ENCODE results near the gene IRX6. TPM values are rescaled to one million over a fixed set of nuclear protein-coding genes. Genes with fewer than 3 reads are reported as not detected.

The IRX6 gene
- total and polyA plus RNA-seq, 2 experiments from 2014 or later, result 0.10 TPM; not detected in 1

GRCh38 chr16:55379876-55380390, 55.9 kb downstream of the IRX6 start:
- no peaks in the 10 kb centered on the region for H3K27me3 Mint-ChIP-seq (ENCODE audit: insufficient read depth, low read depth, poor library complexity)
- H3K4me3 Mint-ChIP-seq, result no peak overlapping the region
- ATAC-seq (no peak), DNase-seq (ENCODE audit: low spot score) (no peak)
- no peaks in the 10 kb centered on the region for H3K36me3 ChIP-seq (ENCODE audit: insufficient read depth)
- H3K9me2 ChIP-seq (ENCODE audit: insufficient read depth), result no peaks in the 10 kb centered on the region
- no peak overlapping the region for H3K4me3 ChIP-seq
- peaks cover 3% of the 10 kb centered on the region; the same call in 2 of the 3 replicates for H3K4me1 Mint-ChIP-seq
- no peaks in the 10 kb centered on the region for H3K9me3 Mint-ChIP-seq
- no peaks in the 10 kb centered on the region for H3K4me1 ChIP-seq (ENCODE audit: insufficient read depth)
- no peak overlapping the region for H3K4me2 ChIP-seq
- no peaks in the 10 kb centered on the region for H3K79me2 ChIP-seq (replicated peaks; ENCODE audit: insufficient read depth)
- H3K27ac ChIP-seq (ENCODE audit: low read depth), result no peak overlapping the region
- H2AFZ ChIP-seq, result no peak overlapping the region
- H3K27ac Mint-ChIP-seq, result no peak overlapping the region
- no peaks in the 10 kb centered on the region for H3F3A ChIP-seq (replicated peaks; ENCODE audit: low read depth)
- H4K20me1 ChIP-seq (replicated peaks; ENCODE audit: insufficient read depth), result no peaks in the 10 kb centered on the region
- no peaks in the 10 kb centered on the region for H3K27me3 ChIP-seq (ENCODE audit: insufficient read depth)
- no peak for TF ChIP-seq JUNB (IDR thresholded peaks at IDR 0.05; ENCODE audit: unreplicated experiment)
- TF ChIP-seq POLR2AphosphoS5 (IDR thresholded peaks at IDR 0.05; ENCODE audit: low read depth), result no peak
- no peak for TF ChIP-seq EZH2 (IDR thresholded peaks at IDR 0.05; ENCODE audit: low read depth, unreplicated experiment)
- no peak for TF ChIP-seq CREB1 (CRISPR knock-in tag; IDR thresholded peaks at IDR 0.05; ENCODE audit: low read depth)
- no peak for TF ChIP-seq NANOG (IDR thresholded peaks at IDR 0.05; ENCODE audit: borderline replicate concordance)
- no peaks in the 10 kb centered on the region for H3K36me3 Mint-ChIP-seq (ENCODE audit: low read depth)

Small RNA genes within 50 kb of the gene (small RNA-seq; reads per million reads assigned to genes)
- not detected for gene RN7SL841P (ENCODE audit: low replicate concordance)

Other genes with a start within 250 kb of the IRX6 start
- gene MMP2, start 155.0 kb downstream of the IRX6 start, total RNA-seq (2014; rRNA removed; shearing (Covaris generic)), result 40.2 and 43.8 TPM in 2 replicates
- gene MMP2, start 155.0 kb downstream of the IRX6 start, polyA plus RNA-seq (2016; fragmentation: Nextera tagmentation; extraction: Ambion mirVana), result 25.2 and 25.6 TPM in 2 replicates
- gene LPCAT2, start 184.9 kb downstream of the IRX6 start, total RNA-seq (2014; rRNA removed; shearing (Covaris generic)), result 13.4 and 23.8 TPM in 2 replicates
- gene LPCAT2, start 184.9 kb downstream of the IRX6 start, polyA plus RNA-seq (2016; fragmentation: Nextera tagmentation; extraction: Ambion mirVana), result 7.8 and 8.8 TPM in 2 replicates
- gene CAPNS2, start 242.5 kb downstream of the IRX6 start, total RNA-seq (2014; rRNA removed; shearing (Covaris generic)), result 0.27 and 0.83 TPM in 2 replicates
- not detected in 2 replicates for gene CAPNS2, start 242.5 kb downstream of the IRX6 start, polyA plus RNA-seq (2016; fragmentation: Nextera tagmentation; extraction: Ambion mirVana)

Data from GM23338 (cell line).